Prostate gland (tissue), 2 donors: Measurements from ENCODE around the gene SLC6A7.

Experiments used
- POLR2A ChIP-seq: fragments of 450-650 bp; IDR thresholded peaks from one replicate; pipeline ENCODE4 v1.6.1; 2016; ENCODE audit warnings: antibody characterized with exemption, mild to moderate bottlenecking
- TF ChIP-seq, protein P1 (sequence below), 4 experiments: fragments of 200-600 bp in 2 of 4; fragments of 450-650 bp in 2 of 4; sonication (generic) in 2 of 4; IDR thresholded peaks; 1 replicate in 3 of 4; 2 replicates in 1 of 4; pipeline ENCODE4 v1.5.1; 2016 to 2019; ENCODE audit warnings: antibody characterized with exemption in 4 of 4, mild to moderate bottlenecking in 2 of 4, moderate library complexity in 2 of 4

DNA sequence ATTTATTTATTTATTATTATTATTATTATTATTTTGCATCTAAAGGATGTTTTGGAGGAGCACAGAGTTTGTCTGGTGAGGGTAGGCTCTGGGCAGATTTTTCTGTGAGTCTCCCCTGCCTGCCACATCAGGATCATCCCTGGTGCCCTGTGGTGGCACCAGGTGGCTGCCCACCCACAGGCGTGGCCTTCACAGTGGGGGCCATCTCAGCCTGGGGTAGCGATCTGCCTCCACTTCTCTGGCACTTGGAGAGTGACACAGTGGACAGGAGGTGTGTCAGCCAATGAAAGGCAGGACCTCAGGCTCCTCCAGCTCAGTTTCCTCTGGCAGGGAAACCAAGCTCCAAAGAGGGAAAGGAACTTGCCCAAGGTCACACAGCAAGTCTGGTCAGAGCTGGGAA is 30.0 kb downstream of the SLC6A7 start:
- TF ChIP-seq, protein P1, sequence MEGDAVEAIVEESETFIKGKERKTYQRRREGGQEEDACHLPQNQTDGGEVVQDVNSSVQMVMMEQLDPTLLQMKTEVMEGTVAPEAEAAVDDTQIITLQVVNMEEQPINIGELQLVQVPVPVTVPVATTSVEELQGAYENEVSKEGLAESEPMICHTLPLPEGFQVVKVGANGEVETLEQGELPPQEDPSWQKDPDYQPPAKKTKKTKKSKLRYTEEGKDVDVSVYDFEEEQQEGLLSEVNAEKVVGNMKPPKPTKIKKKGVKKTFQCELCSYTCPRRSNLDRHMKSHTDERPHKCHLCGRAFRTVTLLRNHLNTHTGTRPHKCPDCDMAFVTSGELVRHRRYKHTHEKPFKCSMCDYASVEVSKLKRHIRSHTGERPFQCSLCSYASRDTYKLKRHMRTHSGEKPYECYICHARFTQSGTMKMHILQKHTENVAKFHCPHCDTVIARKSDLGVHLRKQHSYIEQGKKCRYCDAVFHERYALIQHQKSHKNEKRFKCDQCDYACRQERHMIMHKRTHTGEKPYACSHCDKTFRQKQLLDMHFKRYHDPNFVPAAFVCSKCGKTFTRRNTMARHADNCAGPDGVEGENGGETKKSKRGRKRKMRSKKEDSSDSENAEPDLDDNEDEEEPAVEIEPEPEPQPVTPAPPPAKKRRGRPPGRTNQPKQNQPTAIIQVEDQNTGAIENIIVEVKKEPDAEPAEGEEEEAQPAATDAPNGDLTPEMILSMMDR (IDR thresholded peaks at IDR 0.05) = no peak
- no peak for TF ChIP-seq POLR2A
